Measurements from ENCODE around the gene TFAP2A. TPM values are rescaled to one million over a fixed set of nuclear protein-coding genes. Genes with fewer than 3 reads are reported as not detected.
A peak's percentile ranks its signal among the peaks of the same experiment; 100 is the strongest.

The TFAP2A gene
- total and polyA plus RNA-seq, 2 donors (not counting 1 experiment from before 2014, with no cell fraction given), result 0.03 TPM; not detected in 1

- H3K4me2 ChIP-seq (ENCODE audit: extremely low read depth, insufficient read depth, low read length), result no peak overlapping the region
- no peak overlapping the region for H3K4me3 ChIP-seq (replicated peaks in 1 of 4; ENCODE audit: control extremely low read depth in 1 of 4, insufficient read depth in 1 of 4, low read depth in 3 of 4, low read length in 4 of 4)
- no peak for DNase-seq (ENCODE audit: low read depth in 2 of 2)
- no peak overlapping the region for H2AFZ ChIP-seq (ENCODE audit: low read length)
- peaks cover 75% of the 10 kb centered on the region for H3K27me3 ChIP-seq (ENCODE audit: control insufficient read depth, insufficient read depth, low read length)
- no peak overlapping the region for H3K9ac ChIP-seq (ENCODE audit: insufficient read depth, low read length)
- no peak overlapping the region for H3K27ac ChIP-seq (ENCODE audit: insufficient read depth, low read length)
- H3K79me2 ChIP-seq (ENCODE audit: control insufficient read depth, insufficient read depth, low read length), result no peaks in the 10 kb centered on the region
- H4K20me1 ChIP-seq (ENCODE audit: control insufficient read depth, extremely low read depth, insufficient read depth, low read length), result no peaks in the 10 kb centered on the region
- TF ChIP-seq EZH2 (IDR thresholded peaks at IDR 0.05; ENCODE audit: low read length, missing control alignments) (peak; percentile 17), CTCF (conservative IDR thresholded peaks at IDR 0.05 in 1 of 2, IDR thresholded peaks at IDR 0.05 in 1 of 2; ENCODE audit: low read depth in 1 of 2, low read length in 2 of 2) (no peak)
- H3K36me3 ChIP-seq (ENCODE audit: control insufficient read depth, insufficient read depth, low read length), result no peaks in the 10 kb centered on the region
- no peaks in the 10 kb centered on the region for H3K9me3 ChIP-seq (ENCODE audit: control insufficient read depth, insufficient read depth, low read depth, low read length)
- H3K4me1 ChIP-seq (ENCODE audit: control insufficient read depth, extremely low read depth, insufficient read depth, low read length), result no peaks in the 10 kb centered on the region
Measured at GRCh38 chr6:10421921-10422736, 7.3 kb upstream of the TFAP2A start.

- H3K79me2 ChIP-seq (ENCODE audit: control insufficient read depth, insufficient read depth, low read length), result no peaks in the 10 kb centered on the region
- TF ChIP-seq CTCF (conservative IDR thresholded peaks at IDR 0.05 in 1 of 2, IDR thresholded peaks at IDR 0.05 in 1 of 2; ENCODE audit: low read depth in 1 of 2, low read length in 2 of 2) (no peak), EZH2 (IDR thresholded peaks at IDR 0.05; ENCODE audit: low read length, missing control alignments) (peak; percentile 96)
- no peak for DNase-seq (ENCODE audit: low read depth in 2 of 2)
- no peak overlapping the region for H3K27ac ChIP-seq (ENCODE audit: insufficient read depth, low read length)
- H3K27me3 ChIP-seq (ENCODE audit: control insufficient read depth, insufficient read depth, low read length), result peaks cover 82% of the 10 kb centered on the region
- no peaks in the 10 kb centered on the region for H3K4me1 ChIP-seq (ENCODE audit: control insufficient read depth, extremely low read depth, insufficient read depth, low read length)
- H3K9ac ChIP-seq (ENCODE audit: insufficient read depth, low read length), result no peak overlapping the region
- no peak overlapping the region for H3K4me2 ChIP-seq (ENCODE audit: extremely low read depth, insufficient read depth, low read length)
- H2AFZ ChIP-seq (ENCODE audit: low read length), result no peak overlapping the region
- no peaks in the 10 kb centered on the region for H3K9me3 ChIP-seq (ENCODE audit: control insufficient read depth, insufficient read depth, low read depth, low read length)
- H4K20me1 ChIP-seq (ENCODE audit: control insufficient read depth, extremely low read depth, insufficient read depth, low read length), result no peaks in the 10 kb centered on the region
- no peaks in the 10 kb centered on the region for H3K36me3 ChIP-seq (ENCODE audit: control insufficient read depth, insufficient read depth, low read length)
- no peak overlapping the region for H3K4me3 ChIP-seq (replicated peaks in 1 of 4; ENCODE audit: control extremely low read depth in 1 of 4, insufficient read depth in 1 of 4, low read depth in 3 of 4, low read length in 4 of 4)
Measured at GRCh38 chr6:10421158-10421920, 6.5 kb upstream of the TFAP2A start.

- Histone ChIP-seq H4K20me1 (ENCODE audit: control insufficient read depth, extremely low read depth, insufficient read depth, low read length) (no peaks in the 10 kb centered on the region), H3K27me3 (ENCODE audit: control insufficient read depth, insufficient read depth, low read length) (peaks cover 87% of the 10 kb centered on the region), H3K36me3 (ENCODE audit: control insufficient read depth, insufficient read depth, low read length) (no peaks in the 10 kb centered on the region), H3K27ac (ENCODE audit: insufficient read depth, low read length) (no peak overlapping the region), H3K9ac (ENCODE audit: insufficient read depth, low read length) (no peak overlapping the region), H3K4me1 (ENCODE audit: control insufficient read depth, extremely low read depth, insufficient read depth, low read length) (no peaks in the 10 kb centered on the region), H3K4me2 (ENCODE audit: extremely low read depth, insufficient read depth, low read length) (no peak overlapping the region), H3K4me3 (replicated peaks in 1 of 4; ENCODE audit: control extremely low read depth in 1 of 4, insufficient read depth in 1 of 4, low read depth in 3 of 4, low read length in 4 of 4) (no peak overlapping the region), H3K9me3 (ENCODE audit: control insufficient read depth, insufficient read depth, low read depth, low read length) (no peaks in the 10 kb centered on the region), H3K79me2 (ENCODE audit: control insufficient read depth, insufficient read depth, low read length) (no peaks in the 10 kb centered on the region), H2AFZ (ENCODE audit: low read length) (no peak overlapping the region)
- DNase-seq (ENCODE audit: low read depth in 2 of 2), result no peak
- TF ChIP-seq CTCF (conservative IDR thresholded peaks at IDR 0.05 in 1 of 2, IDR thresholded peaks at IDR 0.05 in 1 of 2; ENCODE audit: low read depth in 1 of 2, low read length in 2 of 2) (no peak), EZH2 (IDR thresholded peaks at IDR 0.05; ENCODE audit: low read length, missing control alignments) (no peak)
Measured at GRCh38 chr6:10420546-10421157, 5.8 kb upstream of the TFAP2A start.

Data from fibroblast of lung (primary cell).